CD14-positive monocyte (primary cell): ENCODE results near the gene PDPK1. TPM values are rescaled to one million over a fixed set of nuclear protein-coding genes. Genes with fewer than 3 reads are reported as not detected.

Source experiments
- DNase-seq, 3 donors: peaks; one replicate each; pipeline ENCODE4 v3.0.0-alpha.2; 2011 to 2022
- H2AFZ ChIP-seq: 2 replicates; pipeline ENCODE4 v1.6.0; 2012; ENCODE audit warnings: mild to moderate bottlenecking, low read depth, low read length, inconsistent platforms; ENCODE audit not compliant: insufficient read depth, poor library complexity, severe bottlenecking
- H3K27ac ChIP-seq, 2 donors: 1 replicate in 1 of 2; 2 replicates in 1 of 2; pipeline ENCODE4 v1.5.1; 2012 to 2013; ENCODE audit warnings: low read length in 2 of 2, control low read depth in 1 of 2, inconsistent platforms in 1 of 2, low read depth in 1 of 2, mild to moderate bottlenecking in 1 of 2
- H3K27me3 ChIP-seq, 2 donors: one replicate each; pipeline versions ENCODE4 v1.6.0 to v1.6.1; 2011 to 2013; ENCODE audit warnings: low read length in 2 of 2; ENCODE audit not compliant: control insufficient read depth in 2 of 2, insufficient read depth in 2 of 2
- H3K36me3 ChIP-seq, 2 donors: replicated peaks in 1 of 2; 1 replicate in 1 of 2; 2 replicates in 1 of 2; pipeline versions ENCODE4 v1.5.1 to v1.6.1; 2012 to 2013; ENCODE audit warnings: low read length in 2 of 2, control low read depth in 1 of 2, inconsistent platforms in 1 of 2, mild to moderate bottlenecking in 1 of 2; ENCODE audit not compliant: insufficient read depth in 2 of 2, control insufficient read depth in 1 of 2
- H3K4me1 ChIP-seq, 2 donors: 1 replicate in 1 of 2; 2 replicates in 1 of 2; pipeline versions ENCODE4 v1.5.1 to v1.6.1; 2012 to 2013; ENCODE audit warnings: low read length in 2 of 2, control low read depth in 1 of 2, inconsistent platforms in 1 of 2, mild to moderate bottlenecking in 1 of 2, moderate library complexity in 1 of 2; ENCODE audit not compliant: insufficient read depth in 2 of 2, control insufficient read depth in 1 of 2
- H3K4me2 ChIP-seq: replicated peaks from 2 replicates; pipeline ENCODE3; 2012; ENCODE audit warnings: low read length, moderate library complexity, mild to moderate bottlenecking; ENCODE audit not compliant: poor library complexity, severe bottlenecking; ENCODE audit errors: extremely low read depth
- H3K4me3 ChIP-seq, 3 experiments: fragments of 200-600 bp in 1 of 3; sonication (generic) in 1 of 3; replicated peaks in 1 of 3; 1 replicate in 2 of 3; 2 replicates in 1 of 3; pipeline ENCODE4 v1.5.1; 2011 to 2013; ENCODE audit warnings: low read length in 3 of 3, mild to moderate bottlenecking in 3 of 3, control low read depth in 2 of 3, low read depth in 2 of 3, inconsistent platforms in 1 of 3, moderate library complexity in 1 of 3
- H3K79me2 ChIP-seq: 2 replicates; pipeline ENCODE4 v1.6.0; 2012; ENCODE audit warnings: mild to moderate bottlenecking, control low read depth, inconsistent platforms, low read length, moderate library complexity; ENCODE audit not compliant: insufficient read depth
- H3K9ac ChIP-seq: 2 replicates; pipeline ENCODE4 v1.6.0; 2017; ENCODE audit warnings: low read length, mild to moderate bottlenecking; ENCODE audit not compliant: insufficient read depth, poor library complexity, severe bottlenecking
- H3K9me3 ChIP-seq, 2 donors: replicated peaks in 1 of 2; 1 replicate in 1 of 2; 2 replicates in 1 of 2; pipeline versions ENCODE4 v1.5.1 to v1.6.1; 2012 to 2013; ENCODE audit warnings: low read length in 2 of 2, control low read depth in 1 of 2; ENCODE audit not compliant: control insufficient read depth in 1 of 2, insufficient read depth in 1 of 2
- H4K20me1 ChIP-seq: 2 replicates; pipeline ENCODE4 v1.6.0; 2012; ENCODE audit warnings: mild to moderate bottlenecking, low read length, control low read depth, moderate library complexity; ENCODE audit not compliant: insufficient read depth
- H3K27ac Mint-ChIP-seq, 7 donors: one replicate each; pipeline ENCODE4 v1.8.0; 2020; ENCODE audit warnings: mild to moderate bottlenecking in 7 of 7, mixed read lengths in 7 of 7, moderate library complexity in 6 of 7, inconsistent platforms in 2 of 7
- H3K27me3 Mint-ChIP-seq, 3 donors: one replicate each; pipeline ENCODE4 v1.8.0; 2021 to 2022; ENCODE audit warnings: low read depth in 3 of 3, mild to moderate bottlenecking in 3 of 3, mixed read lengths in 3 of 3, moderate library complexity in 3 of 3, inconsistent platforms in 1 of 3
- H3K36me3 Mint-ChIP-seq, 2 donors: one replicate each; pipeline ENCODE4 v1.8.0; 2020; ENCODE audit warnings: mixed read lengths in 2 of 2, inconsistent platforms in 1 of 2, mild to moderate bottlenecking in 1 of 2
- H3K4me1 Mint-ChIP-seq: one replicate; pipeline ENCODE4 v1.8.0; 2020; ENCODE audit warnings: mild to moderate bottlenecking, mixed read lengths
- H3K4me3 Mint-ChIP-seq, 2 donors: one replicate each; pipeline ENCODE4 v1.8.0; 2020; ENCODE audit warnings: mild to moderate bottlenecking in 2 of 2, mixed read lengths in 2 of 2, moderate library complexity in 1 of 2
- H3K9me3 Mint-ChIP-seq, 7 donors: one replicate each; pipeline ENCODE4 v1.8.0; 2020 to 2022; ENCODE audit warnings: mixed read lengths in 7 of 7, mild to moderate bottlenecking in 6 of 7, moderate library complexity in 6 of 7, inconsistent platforms in 2 of 7
- WGBS: methylation state at CpG from one replicate; pipeline ENCODE4 v1.1.5; 2013; ENCODE audit warnings: missing lambda C conversion rate; ENCODE audit not compliant: insufficient coverage; 5-methylcytosine and 5-hydroxymethylcytosine counted together
- intact Hi-C, 2 donors: fragments of 100-400 bp; cut with micrococcal nuclease; formaldehyde crosslinking; loops; one replicate each; pipeline versions ENCODE4 v1.15.0 to v1.15.1; 2023
- polyA plus RNA-seq, 3 donors: library from polyadenylated mRNA; depleted of rRNA in 1 of 3; unstranded in 2 of 3; stranded (reverse) in 1 of 3; fragments of 300-500 nt in 2 of 3; fragments of >200 nt in 1 of 3; fragmentation: Illumina TruSeq in 2 of 3; gene quantifications; 1 replicate in 2 of 3; 2 replicates in 1 of 3; pipeline ENCODE4 v1.2.3, GENCODE V29; 2012 to 2021
- TF ChIP-seq, protein P1 (sequence below): fragments of 200-600 bp; IDR thresholded peaks from one replicate; pipeline ENCODE4 v1.8.0; 2022; ENCODE audit warnings: antibody characterized with exemption, mild to moderate bottlenecking

Gene PDPK1
- polyA plus RNA-seq, 3 donors: 35.6 to 45.9 (median 38.6) TPM

DNA sequence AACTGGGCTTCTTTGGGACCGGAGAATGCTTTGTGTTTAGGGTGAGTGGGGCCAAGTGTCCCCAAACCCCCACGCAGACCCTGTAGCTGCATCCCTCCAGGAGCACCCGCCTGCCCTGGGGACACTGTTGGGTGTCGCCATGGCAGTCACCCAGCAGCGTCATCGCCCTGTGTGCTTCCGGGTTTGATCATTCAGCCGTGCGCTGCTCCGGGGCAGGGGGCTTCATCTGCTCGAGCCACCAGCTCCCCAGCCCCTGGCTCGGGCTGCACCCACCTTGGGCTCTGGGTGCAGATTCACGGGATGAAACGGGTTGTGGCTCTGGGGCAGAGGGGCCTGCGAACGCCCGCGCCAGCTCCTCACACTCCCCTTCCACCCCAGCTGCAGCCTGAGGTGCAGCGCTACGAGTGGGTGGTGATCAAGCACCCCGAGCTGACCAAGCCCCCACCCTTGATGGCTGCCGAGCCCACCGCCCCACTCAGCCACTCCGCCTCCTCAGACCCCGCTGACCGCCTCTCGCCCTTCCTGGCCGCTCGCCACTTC lies 37.9 kb upstream of the PDPK1 start:
- Histone ChIP-seq H4K20me1 (peaks cover 5% of the 10 kb centered on the region), H3K9me3 (no peaks in the 10 kb centered on the region), H3K27me3 (no peaks in the 10 kb centered on the region), H3K27ac (no peak overlapping the region), H3K9ac (no peak overlapping the region), H2AFZ (no peak overlapping the region), H3K4me2 (no peak overlapping the region), H3K79me2 (peaks cover 7% of the 10 kb centered on the region), H3K4me3 (no peak overlapping the region), H3K36me3 (peaks cover 23 to 34% of the 10 kb centered on the region in 2 donors), H3K4me1 (peaks cover 27 to 30% of the 10 kb centered on the region in 2 donors)
- no peak for DNase-seq
- peak overlapping the region in 1 of 7 donors; percentile 33 for H3K27ac Mint-ChIP-seq
- H3K36me3 Mint-ChIP-seq: peaks cover 23 to 40% of the 10 kb centered on the region in 2 donors
- peaks cover 17% of the 10 kb centered on the region for H3K4me1 Mint-ChIP-seq
- TF ChIP-seq, protein P1, sequence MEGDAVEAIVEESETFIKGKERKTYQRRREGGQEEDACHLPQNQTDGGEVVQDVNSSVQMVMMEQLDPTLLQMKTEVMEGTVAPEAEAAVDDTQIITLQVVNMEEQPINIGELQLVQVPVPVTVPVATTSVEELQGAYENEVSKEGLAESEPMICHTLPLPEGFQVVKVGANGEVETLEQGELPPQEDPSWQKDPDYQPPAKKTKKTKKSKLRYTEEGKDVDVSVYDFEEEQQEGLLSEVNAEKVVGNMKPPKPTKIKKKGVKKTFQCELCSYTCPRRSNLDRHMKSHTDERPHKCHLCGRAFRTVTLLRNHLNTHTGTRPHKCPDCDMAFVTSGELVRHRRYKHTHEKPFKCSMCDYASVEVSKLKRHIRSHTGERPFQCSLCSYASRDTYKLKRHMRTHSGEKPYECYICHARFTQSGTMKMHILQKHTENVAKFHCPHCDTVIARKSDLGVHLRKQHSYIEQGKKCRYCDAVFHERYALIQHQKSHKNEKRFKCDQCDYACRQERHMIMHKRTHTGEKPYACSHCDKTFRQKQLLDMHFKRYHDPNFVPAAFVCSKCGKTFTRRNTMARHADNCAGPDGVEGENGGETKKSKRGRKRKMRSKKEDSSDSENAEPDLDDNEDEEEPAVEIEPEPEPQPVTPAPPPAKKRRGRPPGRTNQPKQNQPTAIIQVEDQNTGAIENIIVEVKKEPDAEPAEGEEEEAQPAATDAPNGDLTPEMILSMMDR: no peak
- H3K27me3 Mint-ChIP-seq: no peaks in the 10 kb centered on the region
- no peaks in the 10 kb centered on the region for H3K9me3 Mint-ChIP-seq
- intact Hi-C loops: loop anchor here (5.0 to 10.0 kb wide), 6 partner anchors 33 to 345 kb away; partner anchors contain the start of genes ABCA3 (in 1 of the 2), CCNF (in 1 of the 2) and TRAF7 (in 1 of the 2)
- H3K4me3 Mint-ChIP-seq: no peak overlapping the region
- WGBS: 95% methylated on average over 21 of the region's 29 CpGs

DNA sequence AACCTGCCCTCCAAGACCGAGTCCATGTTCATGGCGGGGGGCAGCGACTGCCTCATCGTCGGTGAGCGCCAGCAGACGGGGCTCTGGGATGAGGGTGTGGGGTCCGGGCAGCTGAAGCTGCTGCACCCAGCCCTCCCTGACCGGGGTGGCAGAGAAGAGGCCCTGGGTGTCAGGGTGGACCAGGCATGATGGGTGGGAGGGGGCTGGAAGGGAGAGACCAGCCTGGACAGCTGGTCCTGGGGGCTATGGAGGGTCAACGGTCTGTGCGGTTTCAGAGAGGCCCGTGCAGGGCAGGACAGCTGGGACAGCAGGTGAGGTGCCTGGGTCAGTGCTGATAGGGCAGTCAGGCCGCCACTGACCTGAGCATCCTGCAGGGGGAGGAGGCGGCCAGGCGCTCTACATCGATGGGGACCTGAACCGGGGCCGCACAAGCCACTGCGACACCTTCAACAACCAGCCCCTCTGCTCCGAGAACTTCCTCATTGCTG lies 37.3 kb upstream of the PDPK1 start:
- peaks cover 23 to 34% of the 10 kb centered on the region in 2 donors for H3K36me3 ChIP-seq
- Mint-ChIP-seq H3K4me1 (peaks cover 18% of the 10 kb centered on the region), H3K9me3 (no peaks in the 10 kb centered on the region), H3K27ac (peak overlapping the region in 1 of 7 donors; percentile 33), H3K36me3 (peaks cover 23 to 40% of the 10 kb centered on the region in 2 donors), H3K27me3 (no peaks in the 10 kb centered on the region), H3K4me3 (no peak overlapping the region)
- H4K20me1 ChIP-seq: peaks cover 5% of the 10 kb centered on the region
- no peaks in the 10 kb centered on the region for H3K9me3 ChIP-seq
- H3K79me2 ChIP-seq: peaks cover 7% of the 10 kb centered on the region
- no peak overlapping the region for H3K27ac ChIP-seq
- H3K9ac ChIP-seq: no peak overlapping the region
- 90% methylated on average over 13 of the region's 20 CpGs for WGBS
- intact Hi-C loops: loop anchor here (5.0 to 10.0 kb wide), 6 partner anchors 33 to 346 kb away; partner anchors contain the start of genes ABCA3 (in 1 of the 2), CCNF (in 1 of the 2) and TRAF7 (in 1 of the 2)
- H3K4me1 ChIP-seq: peaks cover 27 to 30% of the 10 kb centered on the region in 2 donors
- H3K4me3 ChIP-seq: no peak overlapping the region
- TF ChIP-seq, protein P1: no peak
- H2AFZ ChIP-seq: no peak overlapping the region
- H3K27me3 ChIP-seq: no peaks in the 10 kb centered on the region
- no peak overlapping the region for H3K4me2 ChIP-seq
- no peak for DNase-seq
